ENCODE measurements around the gene HCK.

DNA sequence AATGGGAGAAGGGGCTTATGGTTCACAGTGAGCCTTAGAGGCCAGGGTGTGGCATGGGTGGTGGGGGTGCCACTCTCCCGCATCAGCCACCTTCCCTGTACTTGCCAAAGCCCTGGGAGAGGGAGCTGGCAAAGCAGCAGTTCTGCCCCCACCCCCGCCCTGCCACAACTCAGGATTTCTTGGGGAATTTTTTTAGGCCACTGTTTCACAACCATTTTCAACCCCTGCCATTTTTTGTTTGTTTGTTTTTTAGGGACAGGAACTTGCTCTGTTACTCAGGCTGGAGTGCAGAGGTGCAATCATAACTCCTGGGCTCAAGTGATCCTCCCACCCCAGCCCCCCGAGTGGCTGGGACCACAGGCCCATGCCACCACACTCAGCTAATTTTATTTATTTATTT, 35.0 kb downstream of the HCK start:
- TF ChIP-seq POLR2AphosphoS5 (IDR thresholded peaks at IDR 0.05; ENCODE audit: control insufficient read depth, insufficient read depth, low read depth, low read length): no peak
- no peak for TF ChIP-seq MYC (IDR thresholded peaks at IDR 0.05; ENCODE audit: low read depth, low read length)
- no peak for TF ChIP-seq MYC (CRISPR knock-in tag; IDR thresholded peaks at IDR 0.05; ENCODE audit: borderline replicate concordance, low read depth)
- TF ChIP-seq, protein P1, sequence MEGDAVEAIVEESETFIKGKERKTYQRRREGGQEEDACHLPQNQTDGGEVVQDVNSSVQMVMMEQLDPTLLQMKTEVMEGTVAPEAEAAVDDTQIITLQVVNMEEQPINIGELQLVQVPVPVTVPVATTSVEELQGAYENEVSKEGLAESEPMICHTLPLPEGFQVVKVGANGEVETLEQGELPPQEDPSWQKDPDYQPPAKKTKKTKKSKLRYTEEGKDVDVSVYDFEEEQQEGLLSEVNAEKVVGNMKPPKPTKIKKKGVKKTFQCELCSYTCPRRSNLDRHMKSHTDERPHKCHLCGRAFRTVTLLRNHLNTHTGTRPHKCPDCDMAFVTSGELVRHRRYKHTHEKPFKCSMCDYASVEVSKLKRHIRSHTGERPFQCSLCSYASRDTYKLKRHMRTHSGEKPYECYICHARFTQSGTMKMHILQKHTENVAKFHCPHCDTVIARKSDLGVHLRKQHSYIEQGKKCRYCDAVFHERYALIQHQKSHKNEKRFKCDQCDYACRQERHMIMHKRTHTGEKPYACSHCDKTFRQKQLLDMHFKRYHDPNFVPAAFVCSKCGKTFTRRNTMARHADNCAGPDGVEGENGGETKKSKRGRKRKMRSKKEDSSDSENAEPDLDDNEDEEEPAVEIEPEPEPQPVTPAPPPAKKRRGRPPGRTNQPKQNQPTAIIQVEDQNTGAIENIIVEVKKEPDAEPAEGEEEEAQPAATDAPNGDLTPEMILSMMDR (IDR thresholded peaks at IDR 0.05 in 2 of 3, conservative IDR thresholded peaks at IDR 0.05 in 1 of 3; ENCODE audit: insufficient read depth in 2 of 3, low read depth in 1 of 3, low read length in 3 of 3): no peak
- TF ChIP-seq, protein P2, sequence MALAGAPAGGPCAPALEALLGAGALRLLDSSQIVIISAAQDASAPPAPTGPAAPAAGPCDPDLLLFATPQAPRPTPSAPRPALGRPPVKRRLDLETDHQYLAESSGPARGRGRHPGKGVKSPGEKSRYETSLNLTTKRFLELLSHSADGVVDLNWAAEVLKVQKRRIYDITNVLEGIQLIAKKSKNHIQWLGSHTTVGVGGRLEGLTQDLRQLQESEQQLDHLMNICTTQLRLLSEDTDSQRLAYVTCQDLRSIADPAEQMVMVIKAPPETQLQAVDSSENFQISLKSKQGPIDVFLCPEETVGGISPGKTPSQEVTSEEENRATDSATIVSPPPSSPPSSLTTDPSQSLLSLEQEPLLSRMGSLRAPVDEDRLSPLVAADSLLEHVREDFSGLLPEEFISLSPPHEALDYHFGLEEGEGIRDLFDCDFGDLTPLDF (CRISPR knock-in tag; IDR thresholded peaks at IDR 0.05): no peak

Measured in K562 (cell line).